Neural progenitor cell (in vitro differentiated cells): Measurements from ENCODE around the gene PLCB1.

Experiments used
- CTCF ChIP-seq: fragments of 200-600 bp; sonication (generic); IDR thresholded peaks from 2 replicates; pipeline ENCODE4 v1.5.1; 2017; ENCODE audit warnings: antibody characterized with exemption, mild to moderate bottlenecking
- EZH2 ChIP-seq: fragments of 200-600 bp; sonication (generic); IDR thresholded peaks from 2 replicates; pipeline ENCODE4 v1.6.1; 2017; ENCODE audit warnings: antibody characterized with exemption, mild to moderate bottlenecking, moderate library complexity

GRCh38 chr20:8723296-8723695 lies 591.2 kb downstream of the PLCB1 start:
- TF ChIP-seq CTCF (no peak), EZH2 (no peak)
